ENCODE results near the gene RAI1.

RAI1 gene

DNA sequence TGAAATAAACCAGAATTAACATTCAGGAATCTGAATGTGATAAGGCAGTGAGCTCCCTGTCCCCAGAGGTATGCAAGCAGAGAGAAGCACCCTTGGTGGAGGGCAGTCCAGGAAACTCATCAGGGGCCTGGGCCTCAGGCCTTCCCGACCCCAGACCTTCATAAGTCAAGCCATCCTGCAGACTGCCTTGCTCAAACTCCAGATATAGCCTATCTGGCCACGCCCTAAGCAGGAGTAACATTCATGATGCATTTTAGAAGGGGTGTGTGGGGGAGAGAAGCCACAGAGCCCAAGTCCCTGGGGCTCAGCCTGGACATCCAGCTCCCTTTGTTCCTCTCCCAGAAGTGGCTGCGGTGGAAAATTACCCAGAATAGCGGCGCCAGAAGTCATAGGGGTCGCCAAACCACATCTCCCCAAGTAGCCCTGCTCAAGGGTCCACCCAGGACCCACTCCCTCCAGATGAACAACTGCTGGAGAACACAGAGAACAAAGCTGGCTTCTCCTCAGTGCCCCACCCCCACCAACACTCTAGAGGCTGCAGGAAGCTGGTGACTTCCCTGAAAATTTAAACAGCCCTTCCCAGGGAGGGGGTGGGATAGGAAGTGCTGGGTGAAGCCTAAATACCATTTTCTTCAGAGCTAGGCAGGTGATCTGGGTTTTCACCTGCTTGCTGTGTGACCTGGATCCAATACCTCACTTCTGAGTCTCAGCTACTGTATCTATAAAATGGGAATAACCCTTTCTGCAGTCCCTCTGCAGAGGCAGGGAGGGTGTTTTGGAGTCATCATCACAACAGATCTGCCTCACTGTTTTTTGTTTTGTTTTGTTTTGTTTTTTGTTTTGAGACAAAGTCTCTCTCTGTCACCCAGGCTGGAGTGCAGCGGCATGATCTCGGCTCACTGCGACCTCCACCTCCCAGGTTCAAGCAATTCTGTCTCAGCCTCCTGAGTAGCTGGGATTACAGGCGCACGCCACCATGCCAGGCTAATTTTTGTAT, 157.0 kb downstream of the RAI1 start:
- Histone ChIP-seq H3K36me3 (ENCODE audit: control insufficient read depth in 1 of 2, insufficient read depth in 2 of 2, low read depth in 1 of 2, low read length in 2 of 2) (no peaks in the 10 kb centered on the region), H3K4me1 (ENCODE audit: control insufficient read depth, insufficient read depth, low read depth, low read length) (peaks cover 46% of the 10 kb centered on the region), H4K91ac (ENCODE audit: low read length) (peak overlapping the region; percentile 90), H3K79me1 (replicated peaks; ENCODE audit: low read length, poor library complexity, severe bottlenecking) (peaks cover 4% of the 10 kb centered on the region), H2AFZ (ENCODE audit: low read depth, low read length) (no peak overlapping the region), H3K27me3 (ENCODE audit: control insufficient read depth in 1 of 2, insufficient read depth in 1 of 2, low read length in 2 of 2) (no peaks in the 10 kb centered on the region), H3K27ac (ENCODE audit: low read length, poor library complexity, severe bottlenecking) (no peak overlapping the region), H3K4me2 (ENCODE audit: low read length, poor library complexity, severe bottlenecking) (no peak overlapping the region), H2BK120ac (ENCODE audit: low read depth, low read length) (peak overlapping the region; percentile 91), H3K4me3 (ENCODE audit: insufficient read depth in 1 of 2, low read depth in 1 of 2, low read length in 2 of 2) (peak overlapping the region in 1 of 2 experiments; percentile 84), H3K18ac (ENCODE audit: low read depth in 1 of 2, low read length in 2 of 2) (peak overlapping the region; percentile 93 to 95), H2AK5ac (ENCODE audit: low read length, severe bottlenecking) (peak overlapping the region; percentile 79), H3K9ac (ENCODE audit: low read length) (peak overlapping the region; percentile 97), H2BK5ac (ENCODE audit: low read depth, low read length, poor library complexity, severe bottlenecking) (no peak overlapping the region), H2BK12ac (ENCODE audit: low read length in 2 of 2) (peak overlapping the region; percentile 80 to 97), H3K23ac (ENCODE audit: low read length in 2 of 2) (peak overlapping the region in 1 of 2 experiments; percentile 54), H2BK15ac (ENCODE audit: low read depth, poor library complexity, severe bottlenecking) (peak overlapping the region; percentile 98), H3K14ac (ENCODE audit: low read length in 2 of 2) (peak overlapping the region in 1 of 2 experiments; percentile 49), H3K9me3 (ENCODE audit: control insufficient read depth, low read length) (no peaks in the 10 kb centered on the region), H3K4ac (ENCODE audit: low read depth in 1 of 2, low read length in 2 of 2) (peak overlapping the region; percentile 93 to 97), H4K8ac (ENCODE audit: low read length) (peak overlapping the region; percentile 95)
- peak; percentile 81 for DNase-seq
- 59% methylated on average over 11 of the region's 11 CpGs for WGBS

DNA sequence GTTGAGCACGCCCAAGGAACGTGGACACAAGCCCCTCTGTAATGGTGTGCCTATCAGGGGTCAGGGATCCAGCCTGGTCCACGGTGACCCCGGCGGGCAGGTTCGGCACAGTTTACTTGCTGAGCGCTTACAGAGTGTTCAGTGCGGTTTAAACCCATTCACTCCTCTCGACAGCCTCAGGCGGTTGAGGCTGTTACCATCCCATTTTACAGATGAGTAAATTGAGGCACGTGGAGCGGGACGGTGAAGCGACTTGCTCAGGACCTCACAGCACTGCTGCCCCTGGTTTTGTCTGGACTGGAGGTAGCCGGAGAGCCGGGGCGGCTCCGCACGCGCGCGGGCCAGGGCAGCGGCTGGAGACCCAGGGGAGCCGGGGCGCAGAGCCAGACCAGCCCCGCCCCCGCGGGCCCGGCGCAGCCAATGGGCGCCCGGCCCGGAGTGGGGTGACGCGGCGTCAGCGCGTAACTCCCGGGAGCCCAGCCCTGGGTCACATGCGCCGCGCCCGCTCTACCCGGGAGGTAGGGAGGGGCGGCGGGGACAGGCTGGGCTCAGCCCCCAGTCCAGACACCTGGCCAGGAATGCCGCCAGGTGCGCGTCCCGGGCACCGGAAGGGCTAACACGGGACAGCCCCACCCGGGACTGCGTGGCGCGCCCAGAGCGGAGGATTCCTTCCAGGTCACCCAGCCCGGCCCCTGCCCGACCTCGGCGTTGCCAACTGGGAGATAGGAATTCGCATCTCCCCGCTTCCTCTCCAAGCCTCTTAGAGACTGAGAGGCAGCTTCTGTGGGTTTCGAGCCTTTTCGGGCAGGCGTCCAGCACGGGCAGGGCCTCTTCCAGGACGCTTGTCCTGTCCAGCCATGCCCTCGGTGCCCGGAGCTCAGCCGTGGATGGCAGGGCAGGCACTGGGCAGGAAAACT, 158.8 kb downstream of the RAI1 start:
- peak overlapping the region in 1 of 2 experiments; percentile 93 for H3K14ac ChIP-seq (ENCODE audit: low read length in 2 of 2)

DNA sequence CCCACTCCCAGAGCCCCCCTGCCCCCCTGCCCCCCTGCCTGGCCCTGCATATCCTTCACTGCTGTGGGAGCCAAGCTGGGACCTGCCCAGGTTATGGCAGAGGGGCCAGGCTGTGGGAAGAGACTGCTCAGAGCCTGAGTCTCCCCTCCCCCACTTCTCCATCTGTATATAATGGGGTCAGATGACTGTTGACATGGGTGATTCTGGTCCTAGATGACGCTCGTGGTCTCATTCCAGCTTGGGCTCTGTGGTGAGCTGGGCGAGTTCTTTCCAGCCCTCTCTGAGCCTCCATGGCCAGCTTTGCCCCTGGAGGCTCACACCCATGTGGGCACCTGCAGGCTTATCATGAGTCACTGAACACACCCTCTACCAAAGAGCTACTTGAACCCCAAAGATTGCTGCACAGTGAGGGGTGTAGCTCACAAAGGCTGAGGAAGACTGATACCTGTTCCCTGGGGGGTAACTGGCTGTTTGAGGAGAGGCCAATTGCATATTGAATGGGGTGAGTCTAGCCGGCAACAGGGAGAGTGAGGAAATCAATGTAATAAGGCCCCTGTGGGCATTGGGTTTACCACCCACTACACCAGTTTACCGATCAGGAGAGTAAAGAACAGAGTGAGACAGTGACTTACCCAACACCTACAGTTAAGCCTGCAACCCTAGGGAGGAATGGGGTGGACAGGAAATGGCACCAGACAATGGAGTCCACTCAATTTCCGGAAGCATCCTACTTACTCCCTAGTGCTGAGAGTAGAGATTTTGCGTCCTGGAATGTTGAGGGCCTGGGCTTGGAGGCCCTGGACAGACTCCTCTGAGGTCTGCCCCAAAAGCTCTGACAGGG, 159.7 kb downstream of the RAI1 start:
- peak; percentile 80 for DNase-seq
- Histone ChIP-seq H2AK5ac (ENCODE audit: low read length, severe bottlenecking) (peak overlapping the region; percentile 69), H3K4me3 (ENCODE audit: insufficient read depth in 1 of 2, low read depth in 1 of 2, low read length in 2 of 2) (no peak overlapping the region), H2BK12ac (ENCODE audit: low read length in 2 of 2) (peak overlapping the region; percentile 29 to 99), H3K4ac (ENCODE audit: low read depth in 1 of 2, low read length in 2 of 2) (peak overlapping the region; percentile 69 to 93), H2BK120ac (ENCODE audit: low read depth, low read length) (peak overlapping the region; percentile 100), H4K91ac (ENCODE audit: low read length) (peak overlapping the region; percentile 100), H3K4me2 (ENCODE audit: low read length, poor library complexity, severe bottlenecking) (no peak overlapping the region), H2BK5ac (ENCODE audit: low read depth, low read length, poor library complexity, severe bottlenecking) (no peak overlapping the region), H2AFZ (ENCODE audit: low read depth, low read length) (no peak overlapping the region), H4K8ac (ENCODE audit: low read length) (peak overlapping the region; percentile 96), H2BK15ac (ENCODE audit: low read depth, poor library complexity, severe bottlenecking) (peak overlapping the region; percentile 96), H3K27ac (ENCODE audit: low read length, poor library complexity, severe bottlenecking) (peak overlapping the region; percentile 84), H3K79me1 (replicated peaks; ENCODE audit: low read length, poor library complexity, severe bottlenecking) (no peaks in the 10 kb centered on the region), H3K36me3 (ENCODE audit: control insufficient read depth in 1 of 2, insufficient read depth in 2 of 2, low read depth in 1 of 2, low read length in 2 of 2) (peaks cover 0 to 11% of the 10 kb centered on the region in 2 experiments), H3K18ac (ENCODE audit: low read depth in 1 of 2, low read length in 2 of 2) (peak overlapping the region; percentile 97 to 99), H3K14ac (ENCODE audit: low read length in 2 of 2) (peak overlapping the region in 1 of 2 experiments; percentile 31), H3K27me3 (ENCODE audit: control insufficient read depth in 1 of 2, insufficient read depth in 1 of 2, low read length in 2 of 2) (no peaks in the 10 kb centered on the region), H3K9ac (ENCODE audit: low read length) (peak overlapping the region; percentile 90), H3K23ac (ENCODE audit: low read length in 2 of 2) (no peak overlapping the region), H3K9me3 (ENCODE audit: control insufficient read depth, low read length) (no peaks in the 10 kb centered on the region), H3K4me1 (ENCODE audit: control insufficient read depth, insufficient read depth, low read depth, low read length) (peaks cover 29% of the 10 kb centered on the region)
- 41% methylated on average over 4 of the region's 7 CpGs for WGBS

More for the DNA sequence above, 158.8 kb downstream of the RAI1 start:
- Histone ChIP-seq H4K8ac (ENCODE audit: low read length) (peak overlapping the region; percentile 96), H2BK120ac (ENCODE audit: low read depth, low read length) (peak overlapping the region; percentile 100), H3K36me3 (ENCODE audit: control insufficient read depth in 1 of 2, insufficient read depth in 2 of 2, low read depth in 1 of 2, low read length in 2 of 2) (peaks cover 0 to 2% of the 10 kb centered on the region in 2 experiments), H3K27me3 (ENCODE audit: control insufficient read depth in 1 of 2, insufficient read depth in 1 of 2, low read length in 2 of 2) (no peaks in the 10 kb centered on the region), H3K4me3 (ENCODE audit: insufficient read depth in 1 of 2, low read depth in 1 of 2, low read length in 2 of 2) (peak overlapping the region; percentile 50 to 58), H2BK12ac (ENCODE audit: low read length in 2 of 2) (peak overlapping the region; percentile 81 to 95), H3K27ac (ENCODE audit: low read length, poor library complexity, severe bottlenecking) (peak overlapping the region; percentile 84), H3K4me1 (ENCODE audit: control insufficient read depth, insufficient read depth, low read depth, low read length) (peaks cover 38% of the 10 kb centered on the region), H2AFZ (ENCODE audit: low read depth, low read length) (peak overlapping the region; percentile 74), H3K18ac (ENCODE audit: low read depth in 1 of 2, low read length in 2 of 2) (peak overlapping the region; percentile 97 to 99), H3K9ac (ENCODE audit: low read length) (peak overlapping the region; percentile 90), H3K4me2 (ENCODE audit: low read length, poor library complexity, severe bottlenecking) (peak overlapping the region; percentile 74), H3K4ac (ENCODE audit: low read depth in 1 of 2, low read length in 2 of 2) (peak overlapping the region; percentile 90 to 99), H2AK5ac (ENCODE audit: low read length, severe bottlenecking) (peak overlapping the region; percentile 81), H3K23ac (ENCODE audit: low read length in 2 of 2) (peak overlapping the region in 1 of 2 experiments; percentile 29), H3K9me3 (ENCODE audit: control insufficient read depth, low read length) (no peaks in the 10 kb centered on the region), H2BK5ac (ENCODE audit: low read depth, low read length, poor library complexity, severe bottlenecking) (peak overlapping the region; percentile 79), H2BK15ac (ENCODE audit: low read depth, poor library complexity, severe bottlenecking) (peak overlapping the region; percentile 96), H3K79me1 (replicated peaks; ENCODE audit: low read length, poor library complexity, severe bottlenecking) (peaks cover 3% of the 10 kb centered on the region), H4K91ac (ENCODE audit: low read length) (peak overlapping the region; percentile 100)
- peak; percentile 96 for DNase-seq
- 8% methylated on average over 71 of the region's 71 CpGs for WGBS
